ENCODE data around the gene PREB. TPM values are rescaled to one million over a fixed set of nuclear protein-coding genes. Genes with fewer than 3 reads are reported as not detected.
A peak's percentile ranks its signal among the peaks of the same experiment; 100 is the strongest.

Gene PREB
- total and polyA plus RNA-seq, 2 of the 13 experiments (the other 11 are each of a cell fraction or from before 2014, with no cell fraction given) = 112 to 192 TPM

DNA sequence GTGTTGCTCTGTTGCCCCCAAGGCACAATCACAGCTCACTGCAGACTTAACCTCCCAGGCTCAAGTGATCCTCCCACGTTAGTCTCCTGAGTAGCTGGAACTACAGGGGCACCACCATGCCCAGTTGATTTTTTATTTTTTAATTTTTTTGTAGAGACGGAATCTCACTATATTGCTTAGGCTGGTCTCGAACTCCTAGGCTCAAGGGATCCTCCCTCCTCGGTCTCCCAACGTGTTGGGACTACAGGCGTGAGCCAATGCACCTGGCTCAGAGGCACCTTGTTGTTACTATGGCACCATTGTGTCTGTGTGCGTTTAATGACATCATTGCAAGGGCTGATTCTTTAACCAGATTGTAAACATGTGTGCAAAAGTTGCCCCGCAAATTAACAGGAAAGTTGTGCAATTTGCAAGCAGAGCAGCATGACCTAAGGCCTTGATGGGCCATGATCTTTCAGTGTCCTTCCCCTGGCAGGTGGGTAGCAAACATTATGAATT lies 37.0 kb upstream of the PREB start (continued):
- TF ChIP-seq, protein P1, sequence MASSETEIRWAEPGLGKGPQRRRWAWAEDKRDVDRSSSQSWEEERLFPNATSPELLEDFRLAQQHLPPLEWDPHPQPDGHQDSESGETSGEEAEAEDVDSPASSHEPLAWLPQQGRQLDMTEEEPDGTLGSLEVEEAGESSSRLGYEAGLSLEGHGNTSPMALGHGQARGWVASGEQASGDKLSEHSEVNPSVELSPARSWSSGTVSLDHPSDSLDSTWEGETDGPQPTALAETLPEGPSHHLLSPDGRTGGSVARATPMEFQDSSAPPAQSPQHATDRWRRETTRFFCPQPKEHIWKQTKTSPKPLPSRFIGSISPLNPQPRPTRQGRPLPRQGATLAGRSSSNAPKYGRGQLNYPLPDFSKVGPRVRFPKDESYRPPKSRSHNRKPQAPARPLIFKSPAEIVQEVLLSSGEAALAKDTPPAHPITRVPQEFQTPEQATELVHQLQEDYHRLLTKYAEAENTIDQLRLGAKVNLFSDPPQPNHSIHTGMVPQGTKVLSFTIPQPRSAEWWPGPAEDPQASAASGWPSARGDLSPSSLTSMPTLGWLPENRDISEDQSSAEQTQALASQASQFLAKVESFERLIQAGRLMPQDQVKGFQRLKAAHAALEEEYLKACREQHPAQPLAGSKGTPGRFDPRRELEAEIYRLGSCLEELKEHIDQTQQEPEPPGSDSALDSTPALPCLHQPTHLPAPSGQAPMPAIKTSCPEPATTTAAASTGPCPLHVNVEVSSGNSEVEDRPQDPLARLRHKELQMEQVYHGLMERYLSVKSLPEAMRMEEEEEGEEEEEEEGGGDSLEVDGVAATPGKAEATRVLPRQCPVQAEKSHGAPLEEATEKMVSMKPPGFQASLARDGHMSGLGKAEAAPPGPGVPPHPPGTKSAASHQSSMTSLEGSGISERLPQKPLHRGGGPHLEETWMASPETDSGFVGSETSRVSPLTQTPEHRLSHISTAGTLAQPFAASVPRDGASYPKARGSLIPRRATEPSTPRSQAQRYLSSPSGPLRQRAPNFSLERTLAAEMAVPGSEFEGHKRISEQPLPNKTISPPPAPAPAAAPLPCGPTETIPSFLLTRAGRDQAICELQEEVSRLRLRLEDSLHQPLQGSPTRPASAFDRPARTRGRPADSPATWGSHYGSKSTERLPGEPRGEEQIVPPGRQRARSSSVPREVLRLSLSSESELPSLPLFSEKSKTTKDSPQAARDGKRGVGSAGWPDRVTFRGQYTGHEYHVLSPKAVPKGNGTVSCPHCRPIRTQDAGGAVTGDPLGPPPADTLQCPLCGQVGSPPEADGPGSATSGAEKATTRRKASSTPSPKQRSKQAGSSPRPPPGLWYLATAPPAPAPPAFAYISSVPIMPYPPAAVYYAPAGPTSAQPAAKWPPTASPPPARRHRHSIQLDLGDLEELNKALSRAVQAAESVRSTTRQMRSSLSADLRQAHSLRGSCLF (CRISPR knock-in tag; IDR thresholded peaks at IDR 0.05; ENCODE audit: borderline replicate concordance) = no peak
- TF ChIP-seq KMT2B (CRISPR knock-in tag; IDR thresholded peaks at IDR 0.05) (peak; percentile 64), ZNF441 (CRISPR knock-in tag; IDR thresholded peaks at IDR 0.05; ENCODE audit: borderline replicate concordance) (peak; percentile 64; the same call in 1 of the 2 replicates), ZNF670 (CRISPR knock-in tag; IDR thresholded peaks at IDR 0.05; ENCODE audit: borderline replicate concordance) (peak; percentile 97), RAD21 (CRISPR knock-in tag; IDR thresholded peaks at IDR 0.05) (0 out of 2 replicates have a peak, but pooled peaks have one; percentile 23), ATAD3A (CRISPR knock-in tag; IDR thresholded peaks at IDR 0.05) (no peak), HMGA1 (CRISPR knock-in tag; conservative IDR thresholded peaks at IDR 0.05) (no peak), ZNF776 (CRISPR knock-in tag; IDR thresholded peaks at IDR 0.05) (no peak), SRY (CRISPR knock-in tag; IDR thresholded peaks at IDR 0.05) (0 out of 2 replicates have a peak, but pooled peaks have one; percentile 61), ZBTB42 (CRISPR knock-in tag; IDR thresholded peaks at IDR 0.05) (0 out of 2 replicates have a peak, but pooled peaks have one; percentile 34), JUNB (CRISPR knock-in tag; IDR thresholded peaks at IDR 0.05; ENCODE audit: borderline replicate concordance) (no peak), ZNF672 (CRISPR knock-in tag; IDR thresholded peaks at IDR 0.05) (no peak), ZNF746 (CRISPR knock-in tag; IDR thresholded peaks at IDR 0.05) (peak; percentile 70; the same call in 1 of the 2 replicates)
- TF ChIP-seq, protein P2, sequence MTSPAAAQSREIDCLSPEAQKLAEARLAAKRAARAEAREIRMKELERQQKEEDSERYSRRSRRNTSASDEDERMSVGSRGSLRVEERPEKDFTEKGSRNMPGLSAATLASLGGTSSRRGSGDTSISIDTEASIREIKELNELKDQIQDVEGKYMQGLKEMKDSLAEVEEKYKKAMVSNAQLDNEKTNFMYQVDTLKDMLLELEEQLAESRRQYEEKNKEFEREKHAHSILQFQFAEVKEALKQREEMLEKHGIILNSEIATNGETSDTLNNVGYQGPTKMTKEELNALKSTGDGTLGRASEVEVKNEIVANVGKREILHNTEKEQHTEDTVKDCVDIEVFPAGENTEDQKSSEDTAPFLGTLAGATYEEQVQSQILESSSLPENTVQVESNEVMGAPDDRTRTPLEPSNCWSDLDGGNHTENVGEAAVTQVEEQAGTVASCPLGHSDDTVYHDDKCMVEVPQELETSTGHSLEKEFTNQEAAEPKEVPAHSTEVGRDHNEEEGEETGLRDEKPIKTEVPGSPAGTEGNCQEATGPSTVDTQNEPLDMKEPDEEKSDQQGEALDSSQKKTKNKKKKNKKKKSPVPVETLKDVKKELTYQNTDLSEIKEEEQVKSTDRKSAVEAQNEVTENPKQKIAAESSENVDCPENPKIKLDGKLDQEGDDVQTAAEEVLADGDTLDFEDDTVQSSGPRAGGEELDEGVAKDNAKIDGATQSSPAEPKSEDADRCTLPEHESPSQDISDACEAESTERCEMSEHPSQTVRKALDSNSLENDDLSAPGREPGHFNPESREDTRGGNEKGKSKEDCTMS (CRISPR knock-in tag; conservative IDR thresholded peaks at IDR 0.05) = no peak
- TF ChIP-seq, protein P3, sequence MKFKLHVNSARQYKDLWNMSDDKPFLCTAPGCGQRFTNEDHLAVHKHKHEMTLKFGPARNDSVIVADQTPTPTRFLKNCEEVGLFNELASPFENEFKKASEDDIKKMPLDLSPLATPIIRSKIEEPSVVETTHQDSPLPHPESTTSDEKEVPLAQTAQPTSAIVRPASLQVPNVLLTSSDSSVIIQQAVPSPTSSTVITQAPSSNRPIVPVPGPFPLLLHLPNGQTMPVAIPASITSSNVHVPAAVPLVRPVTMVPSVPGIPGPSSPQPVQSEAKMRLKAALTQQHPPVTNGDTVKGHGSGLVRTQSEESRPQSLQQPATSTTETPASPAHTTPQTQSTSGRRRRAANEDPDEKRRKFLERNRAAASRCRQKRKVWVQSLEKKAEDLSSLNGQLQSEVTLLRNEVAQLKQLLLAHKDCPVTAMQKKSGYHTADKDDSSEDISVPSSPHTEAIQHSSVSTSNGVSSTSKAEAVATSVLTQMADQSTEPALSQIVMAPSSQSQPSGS (CRISPR knock-in tag; IDR thresholded peaks at IDR 0.05) = peak; percentile 99
- TF ChIP-seq, protein P4, sequence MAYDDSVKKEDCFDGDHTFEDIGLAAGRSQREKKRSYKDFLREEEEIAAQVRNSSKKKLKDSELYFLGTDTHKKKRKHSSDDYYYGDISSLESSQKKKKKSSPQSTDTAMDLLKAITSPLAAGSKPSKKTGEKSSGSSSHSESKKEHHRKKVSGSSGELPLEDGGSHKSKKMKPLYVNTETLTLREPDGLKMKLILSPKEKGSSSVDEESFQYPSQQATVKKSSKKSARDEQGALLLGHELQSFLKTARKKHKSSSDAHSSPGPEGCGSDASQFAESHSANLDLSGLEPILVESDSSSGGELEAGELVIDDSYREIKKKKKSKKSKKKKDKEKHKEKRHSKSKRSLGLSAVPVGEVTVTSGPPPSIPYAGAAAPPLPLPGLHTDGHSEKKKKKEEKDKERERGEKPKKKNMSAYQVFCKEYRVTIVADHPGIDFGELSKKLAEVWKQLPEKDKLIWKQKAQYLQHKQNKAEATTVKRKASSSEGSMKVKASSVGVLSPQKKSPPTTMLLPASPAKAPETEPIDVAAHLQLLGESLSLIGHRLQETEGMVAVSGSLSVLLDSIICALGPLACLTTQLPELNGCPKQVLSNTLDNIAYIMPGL (CRISPR knock-in tag; IDR thresholded peaks at IDR 0.05; ENCODE audit: borderline replicate concordance in 1 of 2, low read depth in 1 of 2) = peak in 1 of 2 experiments; percentile 44; a peak in 1 of 4 replicates
- TF ChIP-seq, protein P5, sequence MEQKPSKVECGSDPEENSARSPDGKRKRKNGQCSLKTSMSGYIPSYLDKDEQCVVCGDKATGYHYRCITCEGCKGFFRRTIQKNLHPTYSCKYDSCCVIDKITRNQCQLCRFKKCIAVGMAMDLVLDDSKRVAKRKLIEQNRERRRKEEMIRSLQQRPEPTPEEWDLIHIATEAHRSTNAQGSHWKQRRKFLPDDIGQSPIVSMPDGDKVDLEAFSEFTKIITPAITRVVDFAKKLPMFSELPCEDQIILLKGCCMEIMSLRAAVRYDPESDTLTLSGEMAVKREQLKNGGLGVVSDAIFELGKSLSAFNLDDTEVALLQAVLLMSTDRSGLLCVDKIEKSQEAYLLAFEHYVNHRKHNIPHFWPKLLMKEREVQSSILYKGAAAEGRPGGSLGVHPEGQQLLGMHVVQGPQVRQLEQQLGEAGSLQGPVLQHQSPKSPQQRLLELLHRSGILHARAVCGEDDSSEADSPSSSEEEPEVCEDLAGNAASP (CRISPR knock-in tag; IDR thresholded peaks at IDR 0.05; ENCODE audit: borderline replicate concordance) = peak; percentile 90; the same call in 1 of the 2 replicates

Data from HepG2 (cell line).